H9 (cell line): ENCODE data around the gene NEURL1B. TPM values are rescaled to one million over a fixed set of nuclear protein-coding genes. Genes with fewer than 3 reads are reported as not detected.

ENCODE experiments used
- DNase-seq: peaks from one replicate; pipeline ENCODE4 v3.0.0-alpha.2; 2017
- H2AFZ ChIP-seq: one replicate; pipeline ENCODE4 v1.6.1; 2013; ENCODE audit warnings: mild to moderate bottlenecking, low read length, control low read depth, moderate library complexity
- H2AK5ac ChIP-seq: 2 replicates; pipeline ENCODE4 v1.6.1; 2013; ENCODE audit warnings: low read length, control low read depth, mixed read lengths; ENCODE audit not compliant: insufficient read length
- H2BK120ac ChIP-seq: one replicate; pipeline ENCODE4 v1.6.1; 2013; ENCODE audit warnings: low read depth, mild to moderate bottlenecking, low read length, control low read depth, inconsistent platforms; ENCODE audit not compliant: poor library complexity, severe bottlenecking
- H2BK12ac ChIP-seq: 2 replicates; pipeline ENCODE4 v1.6.1; 2013; ENCODE audit warnings: low read length, control low read depth, mixed read lengths, low read depth; ENCODE audit not compliant: insufficient read length
- H2BK15ac ChIP-seq: 2 replicates; pipeline ENCODE4 v1.6.1; 2013; ENCODE audit warnings: low read depth, low read length, control low read depth
- H2BK20ac ChIP-seq: one replicate; pipeline ENCODE4 v1.6.1; 2013; ENCODE audit warnings: low read depth, mild to moderate bottlenecking, low read length, control low read depth, inconsistent platforms; ENCODE audit not compliant: poor library complexity, severe bottlenecking
- H2BK5ac ChIP-seq: 2 replicates; pipeline ENCODE4 v1.6.1; 2013; ENCODE audit warnings: low read length, control low read depth, mixed read lengths; ENCODE audit not compliant: insufficient read length
- H3K14ac ChIP-seq: 2 replicates; pipeline ENCODE4 v1.6.1; 2013; ENCODE audit warnings: low read length, control low read depth; ENCODE audit not compliant: insufficient read depth
- H3K18ac ChIP-seq: 2 replicates; pipeline ENCODE4 v1.6.1; 2013; ENCODE audit warnings: low read depth, mild to moderate bottlenecking, mixed read lengths, low read length, control low read depth; ENCODE audit not compliant: insufficient read length
- H3K23ac ChIP-seq: 2 replicates; pipeline ENCODE4 v1.6.1; 2013; ENCODE audit warnings: low read length, control low read depth, mixed read lengths, low read depth; ENCODE audit not compliant: insufficient read length
- H3K23me2 ChIP-seq: 2 replicates; pipeline ENCODE4 v1.6.1; 2013; ENCODE audit warnings: low read depth, mild to moderate bottlenecking, mixed read lengths, low read length, control low read depth; ENCODE audit not compliant: insufficient read length, poor library complexity, severe bottlenecking
- H3K27ac ChIP-seq: 2 replicates; pipeline ENCODE4 v1.5.1; 2013; ENCODE audit warnings: low read length, control low read depth, mixed read lengths, low read depth; ENCODE audit not compliant: insufficient read length
- H3K27me3 ChIP-seq: 2 replicates; pipeline ENCODE4 v1.6.1; 2013; ENCODE audit warnings: low read length, control low read depth, inconsistent platforms; ENCODE audit not compliant: insufficient read depth
- H3K4ac ChIP-seq: 2 replicates; pipeline ENCODE4 v1.6.1; 2013; ENCODE audit warnings: low read depth, mild to moderate bottlenecking, control low read depth, inconsistent platforms, low read length, moderate library complexity
- H3K4me1 ChIP-seq: 2 replicates; pipeline ENCODE4 v1.6.1; 2013; ENCODE audit warnings: low read length, control low read depth, inconsistent platforms; ENCODE audit not compliant: insufficient read depth
- H3K4me2 ChIP-seq: 2 replicates; pipeline ENCODE4 v1.6.1; 2013; ENCODE audit warnings: low read length, control low read depth, mixed read lengths; ENCODE audit not compliant: insufficient read length, insufficient read depth
- H3K56ac ChIP-seq: 2 replicates; pipeline ENCODE4 v1.6.1; 2013; ENCODE audit warnings: low read depth, mild to moderate bottlenecking, mixed read lengths, low read length, control low read depth; ENCODE audit not compliant: insufficient read length
- H3K79me1 ChIP-seq: 2 replicates; pipeline ENCODE4 v1.6.1; 2013; ENCODE audit warnings: low read depth, mild to moderate bottlenecking, moderate library complexity, low read length, control low read depth, inconsistent platforms; ENCODE audit not compliant: insufficient read depth, poor library complexity, severe bottlenecking
- H3K79me2 ChIP-seq: 2 replicates; pipeline ENCODE4 v1.6.1; 2013; ENCODE audit warnings: low read length, control low read depth, inconsistent platforms; ENCODE audit not compliant: insufficient read depth
- H3K9ac ChIP-seq: 2 replicates; pipeline ENCODE4 v1.6.1; 2013; ENCODE audit warnings: low read length, control low read depth, mixed read lengths; ENCODE audit not compliant: insufficient read length; ENCODE audit errors: extremely low read depth
- H3K9me3 ChIP-seq: one replicate; pipeline ENCODE4 v1.6.1; 2013; ENCODE audit warnings: low read depth, low read length, inconsistent platforms; ENCODE audit not compliant: control insufficient read depth
- H3T11ph ChIP-seq: one replicate; pipeline ENCODE4 v1.6.1; 2013; ENCODE audit warnings: mild to moderate bottlenecking, low read length, control low read depth, inconsistent platforms
- H4K20me1 ChIP-seq: one replicate; pipeline ENCODE4 v1.6.1; 2013; ENCODE audit not compliant: control insufficient read depth, insufficient read length, insufficient read depth
- H4K5ac ChIP-seq: 2 replicates; pipeline ENCODE4 v1.6.1; 2013; ENCODE audit warnings: low read depth, mild to moderate bottlenecking, mixed read lengths, low read length, control low read depth; ENCODE audit not compliant: insufficient read length
- H4K8ac ChIP-seq: replicated peaks from 2 replicates; pipeline ENCODE4 v1.6.1; 2013; ENCODE audit warnings: low read length, control low read depth, mixed read lengths, low read depth; ENCODE audit not compliant: insufficient read length
- H4K91ac ChIP-seq: 2 replicates; pipeline ENCODE4 v1.6.1; 2013; ENCODE audit warnings: low read depth, mild to moderate bottlenecking, moderate library complexity, mixed read lengths, low read length, control low read depth; ENCODE audit not compliant: insufficient read length
- H3K27ac Mint-ChIP-seq, 3 experiments: 2 replicates in 2 of 3; 3 replicates in 1 of 3; pipeline ENCODE4 v1.8.0; 2020 to 2021; ENCODE audit warnings: mixed read lengths in 3 of 3, mild to moderate bottlenecking in 1 of 3, moderate library complexity in 1 of 3
- H3K27me3 Mint-ChIP-seq: 2 replicates; pipeline ENCODE4 v1.8.0; 2021; ENCODE audit warnings: low read depth, mild to moderate bottlenecking, moderate library complexity, mixed read lengths
- H3K36me3 Mint-ChIP-seq, 3 experiments: 2 replicates in 2 of 3; 3 replicates in 1 of 3; pipeline ENCODE4 v1.8.0; 2020 to 2021; ENCODE audit warnings: low read depth in 3 of 3, mixed read lengths in 3 of 3; ENCODE audit not compliant: insufficient read depth in 1 of 3
- H3K4me1 Mint-ChIP-seq, 2 experiments: 2 replicates each; pipeline ENCODE4 v1.8.0; 2020; ENCODE audit warnings: mixed read lengths in 2 of 2
- H3K4me3 Mint-ChIP-seq, 2 experiments: 2 replicates in 1 of 2; 3 replicates in 1 of 2; pipeline ENCODE4 v1.8.0; 2020 to 2021; ENCODE audit warnings: mild to moderate bottlenecking in 2 of 2, mixed read lengths in 2 of 2, moderate library complexity in 1 of 2
- H3K9me3 Mint-ChIP-seq, 2 experiments: 2 replicates in 1 of 2; 3 replicates in 1 of 2; pipeline ENCODE4 v1.8.0; 2020; ENCODE audit warnings: mild to moderate bottlenecking in 2 of 2, mixed read lengths in 2 of 2, moderate library complexity in 1 of 2
- CTCF ChIP-seq: fragments of 200-600 bp; sonication (generic); conservative IDR thresholded peaks from 3 replicates; pipeline ENCODE4 v1.8.0; 2021; ENCODE audit warnings: antibody characterized with exemption, mild to moderate bottlenecking
- WGBS: extraction: QIAGEN DNeasy Blood & Tissue Kit; methylation state at CpG from one replicate; pipeline ENCODE4 v1.1.7; 2013; ENCODE audit warnings: missing lambda C conversion rate, low lambda C conversion rate, mixed read lengths; ENCODE audit not compliant: insufficient read length; ENCODE audit errors: extremely low coverage; 5-methylcytosine and 5-hydroxymethylcytosine counted together
- total RNA-seq: library from RNA; stranded (reverse); gene quantifications from 2 replicates; pipeline ENCODE4 v1.2.1, GENCODE V29; 2021

Gene NEURL1B
- total RNA-seq, 1 experiment from 2014 or later: 3.6 TPM

GRCh38 chr5:172718527-172719114 lies 77.6 kb downstream of the NEURL1B start:
- Mint-ChIP-seq H3K27ac (no peak overlapping the region), H3K4me3 (no peak overlapping the region), H3K27me3 (peaks cover 27% of the 10 kb centered on the region), H3K9me3 (no peaks in the 10 kb centered on the region), H3K4me1 (peaks cover 4 to 6% of the 10 kb centered on the region in 2 experiments; a peak in 3 of 4 replicates), H3K36me3 (no peaks in the 10 kb centered on the region)
- Histone ChIP-seq H2AFZ (no peak overlapping the region), H3K4ac (no peak overlapping the region), H3K4me1 (0 out of 2 replicates have a peak, but pooled peaks cover 1% of the 10 kb centered on the region), H4K8ac (no peak overlapping the region), H3K18ac (no peak overlapping the region), H4K5ac (no peak overlapping the region), H2AK5ac (no peak overlapping the region), H2BK15ac (no peak overlapping the region), H3K27ac (no peak overlapping the region), H3K9ac (no peak overlapping the region), H2BK5ac (no peak overlapping the region), H3K27me3 (peaks cover 3% of the 10 kb centered on the region; the same call in 1 of the 2 replicates), H2BK120ac (no peak overlapping the region), H2BK20ac (no peak overlapping the region), H3K4me2 (no peak overlapping the region), H3K9me3 (no peaks in the 10 kb centered on the region), H3K23me2 (no peaks in the 10 kb centered on the region), H3K23ac (no peak overlapping the region), H4K20me1 (no peaks in the 10 kb centered on the region), H2BK12ac (no peak overlapping the region), H3K56ac (no peak overlapping the region), H3K79me2 (no peaks in the 10 kb centered on the region), H3T11ph (no peak overlapping the region), H3K14ac (no peak overlapping the region), H3K79me1 (no peaks in the 10 kb centered on the region), H4K91ac (no peak overlapping the region)
- TF ChIP-seq CTCF: no peak
- no peak for DNase-seq
- WGBS: 97% methylated on average over 2 of the region's 3 CpGs
